ENCODE results near the gene MFSD1. TPM values are rescaled to one million over a fixed set of nuclear protein-coding genes. Genes with fewer than 3 reads are reported as not detected.

The MFSD1 gene
- total RNA-seq (12.4 and 19.4 TPM in 2 replicates), polyA plus RNA-seq (9.3 and 31.8 TPM in 2 replicates)

DNA sequence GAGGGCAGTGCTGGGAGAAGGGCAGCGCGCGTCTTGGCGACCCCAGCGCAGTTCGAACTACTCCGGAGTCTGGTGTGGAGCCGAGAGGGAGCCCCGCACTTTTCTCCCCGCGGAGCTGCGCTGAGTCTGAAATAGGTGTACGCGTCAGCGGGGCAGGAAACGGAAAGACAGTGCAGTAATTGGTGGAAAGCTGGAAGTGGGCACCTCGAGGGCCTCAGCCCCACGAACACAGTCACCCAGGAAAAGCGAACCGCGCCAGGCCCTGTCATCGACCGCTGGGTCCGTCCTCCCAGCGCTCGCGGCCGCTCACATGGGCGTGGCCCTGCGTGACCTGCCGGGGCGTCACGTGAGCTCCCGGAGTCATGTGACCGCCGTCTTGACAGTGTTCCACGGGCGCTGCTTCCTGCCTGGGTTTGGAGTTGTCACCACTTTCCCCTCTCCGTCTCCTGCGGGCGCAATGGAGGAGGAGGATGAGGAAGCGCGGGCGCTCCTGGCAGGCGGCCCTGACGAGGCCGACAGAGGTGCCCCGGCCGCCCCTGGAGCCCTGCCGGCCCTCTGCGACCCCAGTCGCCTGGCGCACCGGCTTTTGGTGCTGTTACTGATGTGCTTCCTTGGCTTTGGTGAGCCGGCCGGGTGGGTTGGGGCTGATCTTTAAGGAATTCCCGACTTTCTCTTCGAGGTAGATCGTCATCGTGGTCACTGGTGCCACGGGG lies at the start of gene MFSD1:
MFSD1 (plus strand) TSS at position 359 of the 713 bp plus-strand sequence; CDS start at position 458, 99 bp downstream.
- Histone ChIP-seq H3K4me1 (ENCODE audit: low read depth) (peaks cover 6% of the 10 kb centered on the region), H3K36me3 (no peaks in the 10 kb centered on the region), H3K27me3 (peaks cover 38% of the 10 kb centered on the region), H3K27ac (peak within 1 kb of the TSS; percentile 72), H3K4me3 (peak within 1 kb of the TSS; percentile 87), H3K9me3 (ENCODE audit: low read depth) (no peaks in the 10 kb centered on the region)
- DNase-seq (ENCODE audit: low read depth in 1 of 2, low spot score in 1 of 2): peak; percentile 94 to 95
- TF ChIP-seq CTCF (IDR thresholded peaks at IDR 0.05; ENCODE audit: low read depth, low read length): no peak

- H3K27me3 ChIP-seq: no peaks in the 10 kb centered on the region
- DNase-seq (ENCODE audit: low read depth in 1 of 2, low spot score in 1 of 2): no peak
- no peak for TF ChIP-seq CTCF (IDR thresholded peaks at IDR 0.05; ENCODE audit: low read depth, low read length)
- H3K4me1 ChIP-seq (ENCODE audit: low read depth): no peaks in the 10 kb centered on the region
- H3K4me3 ChIP-seq: no peak overlapping the region
- H3K9me3 ChIP-seq (ENCODE audit: low read depth): no peaks in the 10 kb centered on the region
- H3K27ac ChIP-seq: no peak overlapping the region
- no peaks in the 10 kb centered on the region for H3K36me3 ChIP-seq
Measured at GRCh38 chr3:158753854-158754253, 48.0 kb upstream of the MFSD1 start.

DNA sequence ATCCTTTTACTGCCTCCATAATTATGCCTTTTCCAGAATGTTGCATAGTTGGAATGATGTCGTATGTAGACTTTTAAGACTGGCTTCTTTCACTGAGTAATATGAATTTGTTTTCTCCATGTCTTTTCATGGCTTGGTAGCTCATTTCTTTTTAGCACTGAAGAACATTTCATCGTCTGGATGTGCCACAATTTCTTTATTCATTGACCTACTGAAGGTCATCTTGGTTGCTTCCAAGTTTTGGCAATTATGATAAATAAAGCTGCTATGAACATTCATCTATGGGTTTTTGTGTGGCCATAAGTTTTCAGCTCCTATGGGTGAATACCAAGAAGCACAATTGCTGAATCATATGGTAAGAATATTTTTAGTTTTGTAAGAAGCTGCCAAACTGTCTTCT lies 46.4 kb upstream of the MFSD1 start:
- Histone ChIP-seq H3K27ac (no peak overlapping the region), H3K4me1 (ENCODE audit: low read depth) (no peaks in the 10 kb centered on the region), H3K9me3 (ENCODE audit: low read depth) (no peaks in the 10 kb centered on the region), H3K27me3 (no peaks in the 10 kb centered on the region), H3K36me3 (no peaks in the 10 kb centered on the region), H3K4me3 (no peak overlapping the region)
- TF ChIP-seq CTCF (IDR thresholded peaks at IDR 0.05; ENCODE audit: low read depth, low read length): no peak
- no peak for DNase-seq (ENCODE audit: low read depth in 1 of 2, low spot score in 1 of 2)

GRCh38 chr3:158761350-158761749 lies 40.5 kb upstream of the MFSD1 start:
- H3K27ac ChIP-seq: no peak overlapping the region
- no peaks in the 10 kb centered on the region for H3K27me3 ChIP-seq
- no peak for TF ChIP-seq CTCF (IDR thresholded peaks at IDR 0.05; ENCODE audit: low read depth, low read length)
- H3K9me3 ChIP-seq (ENCODE audit: low read depth): no peaks in the 10 kb centered on the region
- H3K4me3 ChIP-seq: no peak overlapping the region
- DNase-seq (ENCODE audit: low read depth in 1 of 2, low spot score in 1 of 2): no peak
- H3K36me3 ChIP-seq: no peaks in the 10 kb centered on the region
- no peaks in the 10 kb centered on the region for H3K4me1 ChIP-seq (ENCODE audit: low read depth)

DNA sequence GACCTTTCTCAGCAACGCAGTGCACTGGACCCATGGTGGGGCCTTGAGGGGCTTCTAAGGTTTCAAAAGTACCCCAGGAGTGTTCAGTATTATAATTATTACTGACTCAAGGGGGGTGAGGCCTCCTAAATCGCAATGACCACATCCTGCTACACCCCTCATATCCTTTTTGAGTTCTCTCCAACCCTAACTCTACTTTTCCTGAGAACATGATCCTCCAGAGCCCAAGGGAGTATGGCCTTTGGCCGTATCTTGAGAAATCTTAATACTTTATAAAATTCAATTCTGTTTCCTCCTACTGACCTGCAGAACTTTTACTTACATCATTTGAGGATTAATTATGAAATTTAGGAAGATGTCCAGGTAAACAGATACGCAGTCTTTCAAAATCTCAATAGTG lies 39.2 kb upstream of the MFSD1 start:
- H3K27me3 ChIP-seq: no peaks in the 10 kb centered on the region
- H3K27ac ChIP-seq: no peak overlapping the region
- no peaks in the 10 kb centered on the region for H3K4me1 ChIP-seq (ENCODE audit: low read depth)
- TF ChIP-seq CTCF (IDR thresholded peaks at IDR 0.05; ENCODE audit: low read depth, low read length): no peak
- H3K36me3 ChIP-seq: no peaks in the 10 kb centered on the region
- no peaks in the 10 kb centered on the region for H3K9me3 ChIP-seq (ENCODE audit: low read depth)
- H3K4me3 ChIP-seq: no peak overlapping the region
- no peak for DNase-seq (ENCODE audit: low read depth in 1 of 2, low spot score in 1 of 2)
